MM.1S (cell line): Measurements from ENCODE around the gene SRSF5.

ENCODE experiments used
- DNase-seq: peaks from one replicate; pipeline ENCODE4 v3.0.0-alpha.2; 2015
- H2AFZ ChIP-seq: fragments of 300-600 bp; sonication (generic); 2 replicates; pipeline ENCODE4 v1.6.0; 2016; ENCODE audit warnings: antibody characterized with exemption, low read length
- H3F3A ChIP-seq: fragments of 300-600 bp; sonication (generic); 2 replicates; pipeline ENCODE4 v1.6.1; 2016; ENCODE audit warnings: mild to moderate bottlenecking, antibody characterized with exemption, low read length, moderate library complexity, mixed read lengths; ENCODE audit not compliant: insufficient read depth
- H3K27ac ChIP-seq: fragments of 300-600 bp; sonication (generic); 2 replicates; pipeline ENCODE4 v1.5.1; 2016; ENCODE audit warnings: mild to moderate bottlenecking, low read length
- H3K27me3 ChIP-seq: fragments of 300-600 bp; sonication (generic); replicated peaks from 2 replicates; pipeline ENCODE4 v1.6.0; 2016; ENCODE audit warnings: low read length; ENCODE audit not compliant: insufficient read depth
- H3K36me3 ChIP-seq: fragments of 300-600 bp; sonication (generic); replicated peaks from 2 replicates; pipeline ENCODE4 v1.6.1; 2016; ENCODE audit warnings: mild to moderate bottlenecking, low read length, mixed read lengths; ENCODE audit not compliant: insufficient read depth
- H3K4me1 ChIP-seq: fragments of 300-600 bp; sonication (generic); 2 replicates; pipeline ENCODE4 v1.6.1; 2016; ENCODE audit warnings: low read length, mixed read lengths
- H3K4me2 ChIP-seq: fragments of 300-600 bp; sonication (generic); 2 replicates; pipeline ENCODE4 v1.6.0; 2016; ENCODE audit warnings: low read depth, low read length
- H3K4me3 ChIP-seq: fragments of 300-600 bp; sonication (generic); 2 replicates; pipeline ENCODE4 v1.5.1; 2016; ENCODE audit warnings: low read length, mixed read lengths
- H3K79me2 ChIP-seq: fragments of 300-600 bp; sonication (generic); 2 replicates; pipeline ENCODE4 v1.6.1; 2016; ENCODE audit warnings: mixed run types, low read length, mixed read lengths
- H3K9ac ChIP-seq: fragments of 300-600 bp; sonication (generic); 2 replicates; pipeline ENCODE4 v1.6.1; 2016; ENCODE audit warnings: low read length, mixed read lengths
- H3K9me2 ChIP-seq: fragments of 300-600 bp; sonication (generic); replicated peaks from 2 replicates; pipeline ENCODE4 v1.6.1; 2016; ENCODE audit warnings: mild to moderate bottlenecking, low read length, mixed read lengths; ENCODE audit not compliant: insufficient read depth
- H3K9me3 ChIP-seq: fragments of 300-600 bp; sonication (generic); replicated peaks from 2 replicates; pipeline ENCODE4 v1.6.1; 2016; ENCODE audit warnings: mild to moderate bottlenecking, low read length, mixed read lengths; ENCODE audit not compliant: insufficient read depth
- H4K20me1 ChIP-seq: fragments of 300-600 bp; sonication (generic); 2 replicates; pipeline ENCODE4 v1.6.1; 2016; ENCODE audit warnings: mild to moderate bottlenecking, low read length, moderate library complexity, mixed read lengths; ENCODE audit not compliant: insufficient read depth
- EZH2 ChIP-seq: fragments of 300-600 bp; sonication (generic); optimal IDR thresholded peaks from 2 replicates; pipeline ENCODE3; 2017; ENCODE audit warnings: low read depth, mild to moderate bottlenecking, antibody characterized with exemption, low read length, mixed read lengths
- EZH2phosphoT487 ChIP-seq: fragments of 300-600 bp; sonication (generic); IDR thresholded peaks from 2 replicates; pipeline ENCODE4 v1.6.1; 2018; ENCODE audit warnings: antibody characterized with exemption, low read length
- TF ChIP-seq, protein P1 (sequence below): fragments of 300-600 bp; sonication (generic); IDR thresholded peaks from 2 replicates; pipeline ENCODE4 v1.5.1; 2016; ENCODE audit warnings: antibody characterized with exemption, low read length, mixed read lengths

SRSF5 gene

DNA sequence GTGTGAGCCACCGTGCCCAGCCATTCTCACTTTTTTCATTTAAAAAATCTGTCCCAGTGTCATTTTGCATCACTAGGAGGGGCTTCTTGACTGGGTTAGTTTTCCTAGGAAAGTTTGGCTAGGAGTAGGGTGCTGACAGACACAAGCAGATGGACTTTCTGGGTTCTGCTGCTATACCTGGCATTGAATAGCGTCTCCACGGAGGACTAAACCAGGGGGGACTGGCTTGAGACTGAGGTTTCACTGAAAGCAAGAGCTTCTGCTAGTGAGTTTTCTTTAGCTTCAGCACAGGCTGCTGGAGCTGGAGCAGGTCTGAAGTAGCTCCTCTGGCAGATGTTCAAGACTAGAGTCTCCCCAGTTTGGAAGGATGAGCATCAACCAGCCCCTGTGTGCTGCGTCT, 28.7 kb downstream of the SRSF5 start:
- Histone ChIP-seq H3K4me1 (no peaks in the 10 kb centered on the region), H3K27ac (no peak overlapping the region)

DNA sequence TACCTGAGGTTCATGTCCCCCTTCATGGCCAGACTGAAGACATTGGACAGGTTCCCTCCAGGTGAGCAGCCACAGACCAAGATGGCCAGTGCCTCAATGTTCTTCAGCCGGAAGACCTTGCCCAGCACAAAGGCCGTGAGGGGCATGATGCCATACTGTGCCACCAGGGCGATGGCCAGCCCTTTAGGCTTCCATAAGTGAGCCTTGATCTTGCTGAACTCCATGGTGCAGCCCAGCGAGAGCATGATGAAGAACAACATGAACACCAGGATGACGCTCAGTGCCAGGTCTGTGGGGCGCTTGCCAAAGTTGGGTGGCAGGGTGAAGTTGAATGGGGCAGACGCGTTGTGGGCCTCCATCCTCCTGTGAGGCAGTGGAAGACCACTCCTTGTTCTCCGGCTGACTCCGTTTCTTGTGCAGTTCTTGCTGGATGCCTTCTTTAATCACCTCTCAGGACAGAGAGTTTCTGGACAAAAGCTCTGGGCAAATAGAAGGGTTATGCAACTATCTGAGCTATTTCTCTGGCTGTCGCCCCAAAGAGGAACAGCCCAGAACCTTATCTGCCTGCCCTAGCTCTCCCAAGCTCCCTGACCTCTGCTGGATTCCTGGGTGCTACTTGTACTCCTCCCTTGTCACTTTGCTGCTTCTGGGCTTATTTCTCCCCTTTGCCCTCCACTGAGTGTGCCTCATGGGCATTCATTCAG, 30.0 kb downstream of the SRSF5 start, which contains the start of gene SLC10A1:
TSS of gene SLC10A1 (minus strand) at position 445 of the 704 bp plus-strand sequence. CDS start at position 359, 86 bp downstream.
- H3K9ac ChIP-seq = no peak within 1 kb of the TSS
- H3K27me3 ChIP-seq = no peaks in the 10 kb centered on the region
- no peaks in the 10 kb centered on the region for H4K20me1 ChIP-seq
- no peak within 1 kb of the TSS for H2AFZ ChIP-seq
- H3K4me1 ChIP-seq = no peaks in the 10 kb centered on the region
- no peaks in the 10 kb centered on the region for H3K36me3 ChIP-seq
- H3K27ac ChIP-seq = no peak within 1 kb of the TSS
- H3F3A ChIP-seq = no peaks in the 10 kb centered on the region
- no peak for TF ChIP-seq EZH2phosphoT487
- no peak within 1 kb of the TSS for H3K4me3 ChIP-seq
- no peaks in the 10 kb centered on the region for H3K9me3 ChIP-seq
- no peaks in the 10 kb centered on the region for H3K79me2 ChIP-seq
- H3K9me2 ChIP-seq = no peaks in the 10 kb centered on the region
- no peak for DNase-seq
- no peak within 1 kb of the TSS for H3K4me2 ChIP-seq

More for the DNA sequence above, 28.7 kb downstream of the SRSF5 start:
- Histone ChIP-seq H3K79me2 (no peaks in the 10 kb centered on the region), H3K4me3 (no peak overlapping the region), H3K36me3 (no peaks in the 10 kb centered on the region), H2AFZ (no peak overlapping the region), H3K9me3 (no peaks in the 10 kb centered on the region), H3K27me3 (no peaks in the 10 kb centered on the region), H4K20me1 (no peaks in the 10 kb centered on the region), H3K9me2 (no peaks in the 10 kb centered on the region), H3F3A (peaks cover 3% of the 10 kb centered on the region; the same call in 1 of the 2 replicates), H3K4me2 (no peak overlapping the region), H3K9ac (no peak overlapping the region)
- DNase-seq = no peak
- no peak for TF ChIP-seq EZH2
- TF ChIP-seq, protein P1, sequence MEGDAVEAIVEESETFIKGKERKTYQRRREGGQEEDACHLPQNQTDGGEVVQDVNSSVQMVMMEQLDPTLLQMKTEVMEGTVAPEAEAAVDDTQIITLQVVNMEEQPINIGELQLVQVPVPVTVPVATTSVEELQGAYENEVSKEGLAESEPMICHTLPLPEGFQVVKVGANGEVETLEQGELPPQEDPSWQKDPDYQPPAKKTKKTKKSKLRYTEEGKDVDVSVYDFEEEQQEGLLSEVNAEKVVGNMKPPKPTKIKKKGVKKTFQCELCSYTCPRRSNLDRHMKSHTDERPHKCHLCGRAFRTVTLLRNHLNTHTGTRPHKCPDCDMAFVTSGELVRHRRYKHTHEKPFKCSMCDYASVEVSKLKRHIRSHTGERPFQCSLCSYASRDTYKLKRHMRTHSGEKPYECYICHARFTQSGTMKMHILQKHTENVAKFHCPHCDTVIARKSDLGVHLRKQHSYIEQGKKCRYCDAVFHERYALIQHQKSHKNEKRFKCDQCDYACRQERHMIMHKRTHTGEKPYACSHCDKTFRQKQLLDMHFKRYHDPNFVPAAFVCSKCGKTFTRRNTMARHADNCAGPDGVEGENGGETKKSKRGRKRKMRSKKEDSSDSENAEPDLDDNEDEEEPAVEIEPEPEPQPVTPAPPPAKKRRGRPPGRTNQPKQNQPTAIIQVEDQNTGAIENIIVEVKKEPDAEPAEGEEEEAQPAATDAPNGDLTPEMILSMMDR = no peak
- no peak for TF ChIP-seq EZH2phosphoT487

DNA sequence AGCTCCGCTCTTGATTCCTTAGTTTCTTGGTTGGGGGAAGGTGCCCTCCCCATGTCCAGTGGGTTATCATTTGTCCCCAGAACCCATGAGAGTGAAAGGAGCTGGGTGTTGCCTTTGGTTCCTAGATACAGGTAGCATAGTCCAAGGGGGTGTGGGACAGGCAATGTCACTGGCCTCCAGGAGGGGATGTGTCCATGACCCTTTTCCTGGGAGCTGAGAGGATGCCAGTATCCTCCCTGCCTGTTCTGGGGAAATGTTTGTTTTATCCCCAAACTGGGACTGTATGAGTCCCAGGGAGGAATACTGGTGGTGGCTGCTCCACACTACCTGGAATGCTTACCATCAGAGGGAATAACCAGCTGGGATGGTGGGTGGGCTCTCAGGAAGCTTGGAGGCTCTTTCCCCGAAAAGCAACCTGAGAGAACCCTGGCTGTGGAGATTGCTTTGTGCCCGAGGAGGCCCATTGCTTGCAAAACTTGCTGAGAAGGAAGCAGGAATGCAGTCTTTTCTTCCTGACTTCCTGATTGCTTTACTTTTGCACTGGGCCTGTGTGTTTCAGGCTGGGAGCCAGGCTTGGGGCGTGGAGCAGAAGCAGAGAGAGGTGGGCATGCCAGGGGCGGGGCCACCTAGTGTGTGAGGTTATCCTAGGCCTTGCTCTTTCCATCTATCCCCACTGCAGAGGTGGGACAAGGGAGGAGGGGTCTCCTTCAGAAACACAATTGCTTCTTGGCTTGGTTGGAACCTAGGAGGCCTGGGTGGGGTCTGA, 30.8 kb downstream of the SRSF5 start:
- no peak for DNase-seq
- no peak overlapping the region for H3K4me2 ChIP-seq

More for the DNA sequence above, 30.8 kb downstream of the SRSF5 start:
- Histone ChIP-seq H3K27me3 (no peaks in the 10 kb centered on the region), H3K9ac (no peak overlapping the region), H3K79me2 (no peaks in the 10 kb centered on the region), H3K9me3 (no peaks in the 10 kb centered on the region), H3K4me3 (no peak overlapping the region), H3F3A (no peaks in the 10 kb centered on the region), H2AFZ (no peak overlapping the region), H3K27ac (no peak overlapping the region), H3K4me1 (no peaks in the 10 kb centered on the region), H3K36me3 (no peaks in the 10 kb centered on the region), H4K20me1 (no peaks in the 10 kb centered on the region), H3K9me2 (no peaks in the 10 kb centered on the region)
- TF ChIP-seq EZH2phosphoT487 = no peak
- TF ChIP-seq, protein P1 = no peak
- TF ChIP-seq EZH2 = no peak
